HG02678 (cell line): ENCODE measurements around the gene VAV1.
"Not testable (repeated sequence)": the region's sequence is repeated elsewhere in the genome, so short reads cannot be mapped to it uniquely, and the experiment has no call there.

Experiments
- ATAC-seq: cut with Tn5 transposase; IDR thresholded peaks from one replicate; pipeline ENCODE4 v1.9.1; 2021; ENCODE audit warnings: mild to moderate bottlenecking, moderate library complexity; ENCODE audit not compliant: unreplicated experiment

VAV1 gene

GRCh38 chr19:6754653-6755463 lies 17.6 kb upstream of the VAV1 start:
- ATAC-seq = no peak

GRCh38 chr19:6760606-6761005 lies 11.9 kb upstream of the VAV1 start:
- no peak for ATAC-seq

DNA sequence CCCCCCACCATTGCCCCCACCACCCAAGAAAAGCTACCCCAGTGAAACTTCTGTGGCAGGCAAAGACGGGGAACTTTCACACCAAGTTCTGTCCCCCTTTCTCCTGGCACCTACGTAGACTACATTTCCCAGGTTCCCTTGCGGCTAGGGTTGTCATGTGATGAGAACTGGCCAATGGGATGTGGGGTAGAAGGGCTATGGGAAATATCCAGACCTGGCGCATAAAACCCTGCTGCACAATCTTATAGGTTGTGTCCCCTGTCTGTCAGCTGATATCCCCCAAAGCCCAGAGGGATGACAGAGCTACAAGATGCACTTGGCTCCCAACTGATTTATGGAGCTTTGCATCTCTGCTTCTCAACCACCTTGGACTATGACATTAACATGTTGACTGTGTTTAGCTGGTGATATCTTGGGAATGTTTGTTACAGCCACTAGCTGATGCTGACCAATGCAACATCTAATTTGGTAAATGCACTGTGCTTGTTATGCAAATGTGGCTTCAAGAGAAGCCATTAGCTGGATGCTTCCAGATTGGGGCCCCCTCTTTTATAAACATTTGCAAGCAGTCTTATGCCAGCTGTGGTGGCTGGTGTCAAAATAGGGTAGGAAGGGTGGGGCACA lies 11.3 kb upstream of the VAV1 start:
- ATAC-seq = no peak

DNA sequence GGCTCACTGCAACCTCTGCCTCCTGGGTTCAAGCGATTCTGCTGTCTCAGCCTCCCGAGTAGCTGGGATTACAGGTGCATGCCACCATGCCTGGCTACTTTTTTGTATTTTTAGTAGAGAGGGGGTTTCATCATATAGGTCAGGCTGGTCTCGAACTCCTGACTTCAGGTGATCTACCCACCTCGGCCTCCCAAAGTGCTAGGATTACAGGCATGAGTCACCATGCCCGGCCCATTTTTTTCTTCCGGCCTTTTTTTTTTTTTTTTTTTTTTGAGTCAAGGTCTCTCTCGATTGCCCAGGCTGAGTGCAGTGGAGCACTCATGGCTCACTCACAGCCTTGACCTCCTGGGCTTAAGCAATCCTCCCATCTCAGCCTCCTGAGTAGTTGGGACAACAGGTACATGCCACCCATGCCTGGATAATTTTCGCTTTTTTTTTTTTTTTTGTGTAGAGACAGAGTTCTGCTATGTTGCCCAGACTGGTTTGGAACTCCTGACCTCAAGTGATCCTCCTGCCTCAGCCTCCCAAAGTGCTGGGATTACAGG lies 10.2 kb upstream of the VAV1 start:
- not testable (repeated sequence) for ATAC-seq

GRCh38 chr19:6765738-6766356 lies 6.7 kb upstream of the VAV1 start:
- ATAC-seq = no peak

DNA sequence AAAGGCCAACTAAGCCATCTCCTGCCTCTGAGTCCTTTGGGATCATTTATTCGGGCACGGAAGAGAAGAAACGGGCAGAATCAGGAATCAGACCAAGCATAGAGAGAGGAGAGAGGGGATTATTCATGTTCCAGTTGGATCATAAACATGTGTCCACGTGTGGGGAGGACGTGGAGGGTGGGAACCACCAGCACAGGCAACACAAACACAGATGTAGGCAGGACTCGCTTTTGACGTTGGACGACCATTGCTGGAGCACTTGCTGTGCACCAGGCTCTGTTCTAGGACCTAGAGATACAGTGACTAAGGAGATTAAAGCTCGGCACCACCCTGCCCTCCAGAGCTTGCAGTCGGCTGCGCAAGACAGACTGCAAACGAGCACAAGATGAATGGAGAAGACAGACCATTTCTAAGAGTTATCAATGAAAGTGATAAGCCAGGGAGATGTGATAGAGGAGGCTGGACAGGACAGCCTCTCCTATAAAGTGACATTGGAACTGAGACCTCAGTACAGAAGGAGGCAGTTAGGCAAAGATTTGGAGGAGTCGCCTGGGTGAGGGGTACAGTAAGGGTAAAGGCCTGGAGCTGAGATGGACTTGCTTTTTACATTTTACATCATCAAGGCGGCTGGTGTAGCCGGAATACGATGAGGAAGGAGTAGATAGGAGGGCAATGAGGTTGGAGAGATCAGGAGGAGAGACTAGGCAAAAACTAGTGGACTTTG lies 6.0 kb upstream of the VAV1 start:
- ATAC-seq = no peak

DNA sequence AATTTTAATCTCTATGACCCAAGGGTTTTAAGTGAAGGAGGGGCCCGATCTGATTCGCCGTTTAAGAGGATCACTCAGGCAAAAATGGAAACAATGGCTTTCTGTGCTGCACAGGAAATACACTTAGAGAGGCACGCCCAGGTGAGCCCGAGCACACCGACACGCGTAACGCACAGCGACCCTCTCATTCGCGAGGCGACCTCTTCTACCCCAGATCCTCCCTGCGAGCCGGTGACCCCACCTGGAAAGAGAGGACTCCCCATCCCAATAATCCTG lies 5.5 kb upstream of the VAV1 start:
- ATAC-seq = peak; percentile 7

DNA sequence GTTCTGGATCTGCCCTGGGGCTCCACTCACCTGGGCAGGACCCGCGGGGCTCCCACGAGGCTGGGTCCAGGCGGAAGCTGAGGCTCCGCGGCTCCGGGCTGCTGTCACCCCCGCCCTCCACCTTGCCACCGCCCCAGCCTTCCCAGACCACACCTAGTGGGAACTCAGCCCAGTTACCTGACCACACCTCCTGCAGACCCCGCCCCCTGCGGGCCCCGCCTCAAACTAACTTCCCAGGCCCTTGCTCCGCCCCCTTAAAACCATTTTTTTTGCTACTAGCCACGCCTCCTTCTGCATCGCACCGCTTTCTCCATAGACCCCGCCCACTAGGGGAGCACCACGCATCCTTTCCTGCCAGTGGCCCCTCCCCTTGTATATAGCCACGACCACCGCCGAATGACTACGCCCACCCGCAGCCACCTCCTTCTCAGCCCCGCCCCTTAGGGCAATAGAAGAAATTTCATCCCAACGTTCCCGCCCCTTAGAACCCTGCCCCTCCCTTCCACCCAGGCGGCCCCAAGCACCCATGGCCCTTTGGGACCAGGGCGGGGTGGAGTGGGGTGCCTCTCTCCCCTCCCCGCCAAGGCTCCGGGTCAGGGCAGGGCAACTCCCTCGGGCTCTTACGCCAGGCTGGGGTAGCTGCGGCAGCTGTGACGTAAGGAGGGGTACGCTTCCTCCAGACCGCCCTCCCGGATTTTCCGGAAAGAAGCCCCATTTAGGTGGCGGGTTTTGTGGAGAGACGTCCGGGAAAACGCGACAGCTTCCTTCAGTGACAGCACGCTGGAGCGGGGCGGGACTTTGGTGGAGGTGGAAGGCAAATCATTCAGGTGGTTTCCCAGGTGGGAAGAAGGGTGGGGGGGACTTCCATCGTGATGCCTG lies 4.9 kb upstream of the VAV1 start, which contains the start of gene SH2D3A:
TSS of gene SH2D3A (minus strand) at position 79 of the 879 bp plus-strand sequence. CDS start 3,687 bp downstream, outside the sequence.
- peak; percentile 75 for ATAC-seq

DNA sequence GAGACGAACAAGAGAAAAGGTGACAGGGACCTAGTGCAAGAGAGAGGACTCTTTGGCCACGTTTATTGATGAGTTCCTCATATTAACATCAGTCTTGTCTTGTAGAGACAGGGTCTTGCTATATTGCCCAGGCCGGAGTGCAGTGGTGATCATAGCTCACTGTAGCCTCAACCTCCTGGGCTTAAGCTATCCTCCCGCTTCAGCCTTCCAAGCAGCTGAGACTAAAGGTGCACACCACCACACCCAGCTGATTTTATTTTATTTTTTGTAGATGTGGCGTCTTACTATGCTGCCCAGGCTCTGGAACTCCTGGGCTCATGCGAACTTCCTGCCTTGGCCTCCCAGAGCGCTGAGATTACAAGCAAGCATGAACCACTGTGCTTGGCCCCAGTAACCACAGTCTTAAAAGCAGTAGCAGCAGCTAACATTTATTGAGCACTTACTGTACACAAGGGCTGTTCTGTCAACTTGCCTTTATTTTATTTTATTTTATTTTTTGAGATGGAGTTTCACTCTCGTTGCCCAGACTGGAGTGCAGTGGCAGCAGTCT lies 4.2 kb upstream of the VAV1 start:
- no peak for ATAC-seq

- no peak for ATAC-seq
Observed at GRCh38 chr19:6769006-6769619, 3.4 kb upstream of the VAV1 start.

DNA sequence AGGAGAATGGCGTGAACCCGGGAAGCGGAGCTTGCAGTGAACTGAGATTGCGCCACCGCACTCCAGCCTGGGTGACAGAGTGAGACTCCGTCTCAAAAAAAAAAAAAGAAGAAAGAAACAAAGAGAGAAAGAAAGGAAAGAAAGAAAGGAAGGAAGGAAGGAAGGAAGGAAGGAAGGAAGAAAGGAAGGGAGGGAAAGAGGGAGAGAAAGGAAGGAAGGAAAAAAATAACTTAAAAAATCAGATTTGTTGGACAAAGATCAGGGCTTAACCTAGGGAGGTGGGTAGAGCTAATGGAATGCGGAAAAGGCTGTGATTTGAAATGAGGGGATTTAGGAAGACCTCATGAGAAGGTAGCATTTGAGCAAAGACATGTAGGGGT lies 870 bp upstream of the VAV1 start:
- not testable (repeated sequence) for ATAC-seq

DNA sequence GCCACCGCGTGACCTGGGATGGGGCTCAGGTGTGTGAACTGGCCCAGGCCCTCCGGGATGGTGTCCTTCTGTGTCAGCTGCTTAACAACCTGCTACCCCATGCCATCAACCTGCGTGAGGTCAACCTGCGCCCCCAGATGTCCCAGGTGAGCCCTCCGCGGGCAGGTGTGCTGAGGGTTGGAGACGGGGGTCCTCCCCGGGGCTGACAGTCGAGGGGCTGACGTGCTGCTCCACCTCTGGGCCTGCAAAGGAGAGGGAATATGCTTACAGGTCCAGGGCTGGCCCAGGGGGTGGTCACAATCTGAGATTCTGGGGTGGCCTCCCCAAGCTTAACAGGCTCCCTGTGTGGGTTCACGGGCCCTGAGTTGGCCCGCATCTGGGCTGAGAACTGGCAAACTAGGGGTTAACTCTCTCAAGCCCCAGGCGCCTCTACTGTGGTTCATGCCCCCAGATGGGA lies 386 bp downstream of the VAV1 start:
- no peak for ATAC-seq

DNA sequence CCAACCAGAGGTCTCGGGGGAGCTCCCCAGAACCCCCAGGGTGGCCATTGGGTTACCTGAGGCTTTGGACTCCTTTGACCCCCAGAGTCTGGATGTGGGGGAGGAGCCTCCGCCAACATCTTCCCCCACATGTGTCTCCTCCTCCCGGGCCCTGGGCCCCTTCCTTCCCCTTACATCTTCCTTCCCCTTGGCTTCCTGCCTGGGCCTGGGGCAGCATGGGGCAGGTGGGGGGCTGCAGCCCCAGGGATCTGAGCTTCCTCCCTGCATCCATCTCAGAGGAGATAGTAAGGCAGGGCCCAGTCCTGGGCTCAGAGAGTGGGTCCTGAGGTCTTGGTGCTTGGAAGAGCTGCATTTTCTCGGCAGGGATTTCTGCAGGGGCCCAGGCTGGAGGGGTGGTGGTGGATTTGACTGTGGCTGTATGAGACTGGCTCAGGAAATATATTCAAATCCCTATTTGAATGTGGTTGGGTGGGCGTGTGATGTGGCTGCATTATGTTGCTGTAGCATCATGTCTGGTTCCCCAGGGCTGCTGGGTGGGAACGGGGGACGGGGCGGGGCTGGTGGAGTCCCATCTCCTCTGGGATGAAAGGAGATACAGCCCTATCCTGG lies 919 bp downstream of the VAV1 start:
- peak; percentile 45 for ATAC-seq

GRCh38 chr19:6774821-6775707 lies 2.6 kb downstream of the VAV1 start:
- ATAC-seq = no peak

GRCh38 chr19:6776045-6776444 lies 3.5 kb downstream of the VAV1 start:
- not testable (repeated sequence) for ATAC-seq

DNA sequence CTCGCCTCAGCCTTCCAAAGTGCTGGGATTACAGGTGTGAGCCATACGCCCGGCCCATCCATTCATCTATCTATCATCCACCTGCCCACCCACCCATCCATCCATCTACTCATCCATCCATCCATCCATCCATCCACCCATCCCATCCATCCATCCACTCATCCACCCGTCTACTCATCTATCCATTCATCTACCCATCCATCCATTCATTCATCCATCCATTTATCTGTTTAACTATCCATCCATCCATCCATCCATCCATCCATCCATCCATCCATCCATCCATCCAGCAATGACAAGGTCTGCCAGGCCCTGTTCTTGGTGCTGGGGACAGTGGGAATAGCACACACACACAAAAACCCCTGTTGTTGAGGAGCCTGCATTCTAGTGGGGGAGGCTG lies 4.5 kb downstream of the VAV1 start:
- ATAC-seq = no peak

GRCh38 chr19:6777434-6777833 lies 4.9 kb downstream of the VAV1 start:
- no peak for ATAC-seq

GRCh38 chr19:6778386-6778785 lies 5.9 kb downstream of the VAV1 start:
- ATAC-seq = no peak
